Epithelial cell of esophagus (primary cell): ENCODE data around the gene RFPL3.

Source experiments
- DNase-seq: peaks from one replicate; pipeline ENCODE4 v3.0.0; 2010; ENCODE audit warnings: low read depth
- H3K4me3 ChIP-seq: 2 replicates; pipeline ENCODE4 v1.5.1; 2011; ENCODE audit warnings: mild to moderate bottlenecking, low read length, control low read depth
- TF ChIP-seq, protein P1 (sequence below): IDR thresholded peaks from 2 replicates; pipeline ENCODE4 v1.5.1; 2011; ENCODE audit warnings: low read depth, mild to moderate bottlenecking, low read length, control low read depth, inconsistent platforms; ENCODE audit not compliant: insufficient read depth; ENCODE audit errors: missing control alignments

RFPL3 gene

DNA sequence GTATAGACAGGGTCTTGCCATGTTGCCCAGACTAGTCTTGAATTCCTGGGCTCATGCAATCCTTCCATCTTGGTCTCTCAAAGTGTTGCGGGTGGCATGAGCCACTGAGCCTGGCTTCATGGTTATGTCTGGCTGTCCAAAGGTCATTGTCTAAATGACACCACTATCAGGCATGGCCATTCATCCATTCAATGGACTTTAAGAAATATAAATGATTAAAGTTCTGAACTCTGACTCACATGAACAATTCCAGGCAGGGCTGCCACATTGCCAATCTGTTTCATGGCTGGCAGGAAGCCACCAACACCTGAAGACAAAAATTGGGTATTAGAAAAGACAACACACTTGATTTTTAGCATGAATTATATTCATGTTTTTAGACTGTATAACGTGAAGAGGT lies 50.3 kb downstream of the RFPL3 start:
- no peak for DNase-seq
- TF ChIP-seq, protein P1, sequence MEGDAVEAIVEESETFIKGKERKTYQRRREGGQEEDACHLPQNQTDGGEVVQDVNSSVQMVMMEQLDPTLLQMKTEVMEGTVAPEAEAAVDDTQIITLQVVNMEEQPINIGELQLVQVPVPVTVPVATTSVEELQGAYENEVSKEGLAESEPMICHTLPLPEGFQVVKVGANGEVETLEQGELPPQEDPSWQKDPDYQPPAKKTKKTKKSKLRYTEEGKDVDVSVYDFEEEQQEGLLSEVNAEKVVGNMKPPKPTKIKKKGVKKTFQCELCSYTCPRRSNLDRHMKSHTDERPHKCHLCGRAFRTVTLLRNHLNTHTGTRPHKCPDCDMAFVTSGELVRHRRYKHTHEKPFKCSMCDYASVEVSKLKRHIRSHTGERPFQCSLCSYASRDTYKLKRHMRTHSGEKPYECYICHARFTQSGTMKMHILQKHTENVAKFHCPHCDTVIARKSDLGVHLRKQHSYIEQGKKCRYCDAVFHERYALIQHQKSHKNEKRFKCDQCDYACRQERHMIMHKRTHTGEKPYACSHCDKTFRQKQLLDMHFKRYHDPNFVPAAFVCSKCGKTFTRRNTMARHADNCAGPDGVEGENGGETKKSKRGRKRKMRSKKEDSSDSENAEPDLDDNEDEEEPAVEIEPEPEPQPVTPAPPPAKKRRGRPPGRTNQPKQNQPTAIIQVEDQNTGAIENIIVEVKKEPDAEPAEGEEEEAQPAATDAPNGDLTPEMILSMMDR = no peak
- no peak overlapping the region for H3K4me3 ChIP-seq

- TF ChIP-seq, protein P1 = no peak
- no peak overlapping the region for H3K4me3 ChIP-seq
- peak; percentile 6 for DNase-seq
These were observed 52.3 kb downstream of the RFPL3 start for GRCh38 chr22:32409977-32410376.

DNA sequence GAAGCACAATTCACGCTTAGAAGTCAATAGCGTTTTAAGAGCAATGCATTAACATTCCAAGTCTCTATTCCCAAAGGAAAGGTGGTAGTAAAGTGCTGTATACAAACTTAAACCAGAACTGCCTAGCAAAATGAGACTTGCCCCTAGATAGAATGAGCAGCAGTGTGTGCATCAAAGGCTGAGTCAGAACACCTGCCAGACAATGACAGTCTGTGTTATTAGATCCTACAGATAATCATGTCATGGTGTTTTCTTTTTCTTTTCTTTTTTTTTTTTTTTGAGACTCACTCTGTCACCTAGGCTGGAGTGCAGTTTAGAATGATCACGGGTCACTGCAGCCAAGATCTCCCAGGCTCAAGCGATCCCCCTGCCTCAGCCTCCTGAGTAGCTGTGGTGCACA lies 52.8 kb downstream of the RFPL3 start:
- H3K4me3 ChIP-seq = peak overlapping the region; percentile 97
- TF ChIP-seq, protein P1 = no peak
- peak; percentile 53 for DNase-seq
